ENCODE results near the gene KL.

DNA sequence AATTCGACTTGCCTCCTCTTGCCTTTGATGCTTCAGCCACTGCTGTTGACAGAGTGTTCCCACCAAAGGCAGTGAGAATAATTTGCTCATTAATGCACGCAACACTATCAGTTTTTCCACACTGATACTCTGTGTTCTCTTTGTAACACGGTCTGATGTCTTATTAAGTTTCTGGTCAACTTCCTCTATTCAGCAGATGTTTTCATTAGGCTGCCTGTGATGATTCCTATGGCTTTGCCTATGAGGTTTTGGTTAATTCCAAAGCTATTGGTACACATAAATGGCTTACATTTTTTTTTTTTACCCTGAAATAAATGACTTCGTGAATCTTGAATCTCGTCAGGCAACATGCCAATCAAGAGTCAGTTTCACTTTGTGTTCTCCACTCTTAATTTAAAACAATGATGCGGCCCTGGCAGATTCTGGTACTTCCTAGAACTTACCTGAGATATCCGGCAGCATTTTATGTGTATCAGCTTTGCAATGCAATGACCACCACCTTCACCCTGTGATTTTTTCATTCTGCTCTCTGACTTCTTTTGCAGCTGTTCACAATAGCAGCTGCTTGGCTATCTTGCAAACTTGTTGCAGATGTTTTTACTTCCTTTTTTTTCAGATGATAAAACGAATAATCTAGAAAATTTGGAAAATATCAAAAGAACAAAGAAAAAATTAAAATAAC lies 27.5 kb upstream of the KL start:
- no peak for TF ChIP-seq POLR2A (IDR thresholded peaks at IDR 0.05; ENCODE audit: borderline replicate concordance, extremely low read depth, insufficient read depth, insufficient read length)
- TF ChIP-seq SP1 (IDR thresholded peaks at IDR 0.05; ENCODE audit: low read depth) = no peak
- TF ChIP-seq, protein P1, sequence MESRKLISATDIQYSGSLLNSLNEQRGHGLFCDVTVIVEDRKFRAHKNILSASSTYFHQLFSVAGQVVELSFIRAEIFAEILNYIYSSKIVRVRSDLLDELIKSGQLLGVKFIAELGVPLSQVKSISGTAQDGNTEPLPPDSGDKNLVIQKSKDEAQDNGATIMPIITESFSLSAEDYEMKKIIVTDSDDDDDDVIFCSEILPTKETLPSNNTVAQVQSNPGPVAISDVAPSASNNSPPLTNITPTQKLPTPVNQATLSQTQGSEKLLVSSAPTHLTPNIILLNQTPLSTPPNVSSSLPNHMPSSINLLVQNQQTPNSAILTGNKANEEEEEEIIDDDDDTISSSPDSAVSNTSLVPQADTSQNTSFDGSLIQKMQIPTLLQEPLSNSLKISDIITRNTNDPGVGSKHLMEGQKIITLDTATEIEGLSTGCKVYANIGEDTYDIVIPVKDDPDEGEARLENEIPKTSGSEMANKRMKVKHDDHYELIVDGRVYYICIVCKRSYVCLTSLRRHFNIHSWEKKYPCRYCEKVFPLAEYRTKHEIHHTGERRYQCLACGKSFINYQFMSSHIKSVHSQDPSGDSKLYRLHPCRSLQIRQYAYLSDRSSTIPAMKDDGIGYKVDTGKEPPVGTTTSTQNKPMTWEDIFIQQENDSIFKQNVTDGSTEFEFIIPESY (IDR thresholded peaks at IDR 0.05; ENCODE audit: extremely low read depth, insufficient replicate concordance, low read length) = no peak
- TF ChIP-seq, protein P2, sequence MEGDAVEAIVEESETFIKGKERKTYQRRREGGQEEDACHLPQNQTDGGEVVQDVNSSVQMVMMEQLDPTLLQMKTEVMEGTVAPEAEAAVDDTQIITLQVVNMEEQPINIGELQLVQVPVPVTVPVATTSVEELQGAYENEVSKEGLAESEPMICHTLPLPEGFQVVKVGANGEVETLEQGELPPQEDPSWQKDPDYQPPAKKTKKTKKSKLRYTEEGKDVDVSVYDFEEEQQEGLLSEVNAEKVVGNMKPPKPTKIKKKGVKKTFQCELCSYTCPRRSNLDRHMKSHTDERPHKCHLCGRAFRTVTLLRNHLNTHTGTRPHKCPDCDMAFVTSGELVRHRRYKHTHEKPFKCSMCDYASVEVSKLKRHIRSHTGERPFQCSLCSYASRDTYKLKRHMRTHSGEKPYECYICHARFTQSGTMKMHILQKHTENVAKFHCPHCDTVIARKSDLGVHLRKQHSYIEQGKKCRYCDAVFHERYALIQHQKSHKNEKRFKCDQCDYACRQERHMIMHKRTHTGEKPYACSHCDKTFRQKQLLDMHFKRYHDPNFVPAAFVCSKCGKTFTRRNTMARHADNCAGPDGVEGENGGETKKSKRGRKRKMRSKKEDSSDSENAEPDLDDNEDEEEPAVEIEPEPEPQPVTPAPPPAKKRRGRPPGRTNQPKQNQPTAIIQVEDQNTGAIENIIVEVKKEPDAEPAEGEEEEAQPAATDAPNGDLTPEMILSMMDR (IDR thresholded peaks at IDR 0.05 in 2 of 3, conservative IDR thresholded peaks at IDR 0.05 in 1 of 3; ENCODE audit: borderline replicate concordance in 1 of 3, insufficient read depth in 1 of 3, low read depth in 2 of 3, low read length in 2 of 3) = no peak
- TF ChIP-seq YY1 (IDR thresholded peaks at IDR 0.05; ENCODE audit: extremely low read depth, insufficient replicate concordance, low read depth, low read length) = no peak

Measured in HCT116 (cell line).